Measurements from ENCODE around the gene PRSS33. TPM values are rescaled to one million over a fixed set of nuclear protein-coding genes. Genes with fewer than 3 reads are reported as not detected.

PRSS33 gene
- total RNA-seq, 1 donor from 2014 or later, result not detected

DNA sequence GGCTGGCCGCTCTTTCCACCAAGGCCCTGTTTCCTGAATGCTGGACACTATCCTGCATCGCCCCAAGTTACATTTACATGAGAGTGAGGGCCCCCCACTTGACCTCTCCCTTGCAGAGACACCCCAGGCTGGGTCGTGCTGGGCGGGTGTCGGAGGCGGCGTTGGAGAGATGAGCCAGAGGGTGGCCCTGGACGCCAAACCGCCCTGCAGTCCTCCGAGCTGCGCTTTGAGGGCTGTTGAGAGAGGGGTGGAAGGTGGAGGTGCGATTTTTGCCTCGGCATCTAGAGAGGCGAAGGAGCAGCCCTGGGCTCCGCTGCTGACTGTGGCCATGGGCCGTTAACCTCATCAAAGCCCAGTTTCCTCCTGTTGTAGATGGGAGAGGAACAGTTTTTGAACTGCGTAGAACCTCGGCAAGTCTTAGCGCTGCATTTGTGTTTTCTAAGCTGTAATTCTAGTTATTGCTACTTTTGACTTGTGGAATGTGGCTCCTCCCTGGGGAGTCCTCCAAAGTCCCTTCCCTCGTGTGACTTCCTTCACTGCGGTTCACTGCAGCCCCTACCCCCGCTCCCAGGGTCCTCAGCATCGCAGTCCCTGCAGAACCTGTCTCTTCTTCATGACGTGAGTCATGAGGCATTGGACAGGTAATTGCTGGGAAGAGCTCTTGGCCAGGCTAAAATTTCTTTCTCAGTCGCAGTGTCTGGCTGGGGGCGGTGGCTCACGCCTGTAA, 9.3 kb downstream of the PRSS33 start:
- intact Hi-C loops (cut with micrococcal nuclease), result loop anchor here (1.0 to 10.0 kb wide), 7 partner anchors 26 to 573 kb away; partner anchors contain the start of genes E4F1, FLYWCH1, KCTD5 and MLST8

- intact Hi-C loops (cut with micrococcal nuclease), result loop anchor here (1.0 to 10.0 kb wide), 7 partner anchors 25 to 573 kb away; partner anchors contain the start of genes E4F1, FLYWCH1, KCTD5 and MLST8
Measured at GRCh38 chr16:2777231-2777902, 10.0 kb downstream of the PRSS33 start, which contains the start of gene ELOB. ELOB (minus strand) TSS chr16:2777280; CDS start chr16:2777239, 41 bp downstream.

- intact Hi-C loops (cut with micrococcal nuclease), result loop anchor here (1.0 to 10.0 kb wide), 7 partner anchors 24 to 572 kb away; partner anchors contain the start of genes E4F1, FLYWCH1, KCTD5 and MLST8
Measured at GRCh38 chr16:2776500-2777139, 10.7 kb downstream of the PRSS33 start.

GRCh38 chr16:2775765-2776499, 11.4 kb downstream of the PRSS33 start:
- intact Hi-C loops (cut with micrococcal nuclease), result loop anchor here (2.0 to 10.0 kb wide), 4 partner anchors 94 to 571 kb away; partner anchors contain the start of genes E4F1, FLYWCH1, KCTD5 and MLST8

DNA sequence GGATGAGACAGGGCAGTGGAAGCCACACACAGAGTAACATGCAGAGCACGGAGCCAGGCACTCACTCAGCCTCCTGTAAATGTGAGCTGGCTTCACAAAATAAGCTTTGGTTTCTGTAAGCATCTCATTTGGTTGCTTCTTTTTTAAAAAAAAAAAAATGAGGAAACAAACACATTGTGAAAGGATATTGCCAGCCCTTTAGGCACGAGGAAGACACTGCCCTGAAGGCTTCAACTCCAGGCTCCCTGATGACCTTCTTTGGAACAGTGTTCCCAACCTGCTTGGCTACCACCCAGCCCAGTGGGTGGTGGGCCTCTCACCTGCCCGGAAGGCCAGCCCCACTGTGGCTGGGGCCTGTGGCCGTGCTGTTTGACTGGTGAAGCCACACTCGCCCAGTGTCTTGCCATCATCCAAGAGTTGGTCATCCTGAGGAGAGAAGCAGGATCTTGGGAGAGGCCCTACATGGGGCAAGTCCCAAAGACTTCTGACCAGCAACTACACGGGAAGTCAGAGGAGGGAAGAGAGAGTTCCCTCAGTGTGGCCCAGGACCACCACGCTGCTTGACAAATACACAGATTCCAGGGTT, 12.1 kb downstream of the PRSS33 start:
- intact Hi-C loops (cut with micrococcal nuclease), result loop anchor here (5.0 to 10.0 kb wide), 3 partner anchors 93 to 570 kb away; partner anchors contain the start of genes FLYWCH1, KCTD5 and MLST8

DNA sequence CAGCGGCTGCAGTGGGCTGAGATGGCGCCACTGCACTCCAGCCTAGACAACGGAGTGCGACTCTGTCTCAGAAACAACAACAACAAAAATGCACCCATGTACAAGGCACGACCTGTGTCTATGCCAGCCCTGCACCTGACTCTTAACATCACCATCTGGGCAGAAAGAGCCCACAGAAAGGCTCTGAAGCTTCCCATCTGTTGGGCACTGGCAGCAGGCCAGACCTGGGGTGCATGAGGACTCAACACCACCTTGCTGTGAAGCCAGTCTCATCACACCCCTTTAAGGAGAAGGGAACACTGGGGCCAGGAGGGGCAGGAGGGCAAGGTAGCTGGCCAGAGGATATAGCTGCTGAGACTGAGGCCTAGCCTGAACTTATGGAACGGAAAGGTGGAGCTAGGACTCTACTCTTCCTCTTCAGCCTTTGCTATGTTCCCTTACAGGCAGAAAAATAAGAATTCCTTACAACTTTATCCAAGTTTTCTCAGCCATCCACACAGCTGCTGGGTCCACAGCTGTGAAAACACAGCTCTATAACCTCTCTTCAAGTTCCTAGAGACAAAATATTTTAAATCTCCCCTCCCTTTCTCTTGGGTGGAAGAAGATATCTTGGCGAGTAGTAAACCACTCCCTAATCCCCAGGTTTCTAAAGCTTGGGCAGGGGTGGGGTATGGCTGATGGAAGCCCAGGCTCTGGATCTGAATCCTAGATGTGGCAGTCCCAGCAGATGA, 13.0 kb downstream of the PRSS33 start:
- intact Hi-C loops (cut with micrococcal nuclease), result loop anchor here (10.0 kb wide), 1 partner anchor 570 kb away; the partner anchor contains the start of gene MLST8

DNA sequence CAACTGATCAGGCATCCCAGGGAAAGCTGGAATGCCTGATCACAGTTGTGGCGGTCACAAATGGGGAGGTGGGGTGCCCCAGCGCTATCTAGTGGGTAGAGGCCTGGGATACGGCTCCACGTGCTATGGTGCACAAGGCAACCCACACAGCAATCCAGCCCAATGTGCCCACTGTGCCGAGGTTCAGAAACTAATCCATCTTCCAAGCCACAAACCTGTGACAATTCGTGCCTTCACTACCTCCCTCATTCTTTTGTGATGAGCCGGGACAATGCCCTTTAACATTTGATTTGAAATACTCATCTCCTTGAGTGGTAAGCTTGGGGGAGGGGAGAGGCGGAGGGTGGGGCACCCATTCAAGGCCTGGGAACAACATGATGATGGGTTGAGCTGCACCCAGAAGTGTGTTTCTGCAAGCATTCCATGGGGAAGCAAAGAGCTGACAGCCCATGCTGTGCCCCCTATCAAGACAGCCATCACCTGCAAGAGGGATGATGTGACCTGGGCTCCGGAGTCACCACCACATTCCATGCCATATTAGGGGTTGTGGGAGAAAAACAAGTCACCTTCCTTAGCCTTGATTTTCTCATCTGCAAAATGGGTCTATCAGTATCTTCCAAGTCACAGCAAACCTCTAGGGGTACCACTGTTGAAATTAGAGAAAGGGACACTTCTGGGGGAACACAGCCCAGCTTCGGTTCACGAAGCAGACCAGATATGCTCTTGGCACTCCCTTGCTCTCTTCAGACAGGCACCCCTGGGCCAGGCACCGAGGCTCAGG, 14.0 kb downstream of the PRSS33 start:
- intact Hi-C loops (cut with micrococcal nuclease), result loop anchor here (10.0 kb wide), 1 partner anchor 569 kb away; the partner anchor contains the start of gene MLST8

GRCh38 chr16:2771496-2772402, 15.6 kb downstream of the PRSS33 start:
- intact Hi-C loops (cut with micrococcal nuclease), result loop anchor here (10.0 kb wide), 1 partner anchor 567 kb away; the partner anchor contains the start of gene MLST8

- intact Hi-C loops (cut with micrococcal nuclease), result loop anchor here (10.0 kb wide), 1 partner anchor 566 kb away; the partner anchor contains the start of gene MLST8
Measured at GRCh38 chr16:2770057-2770951, 17.1 kb downstream of the PRSS33 start.

DNA sequence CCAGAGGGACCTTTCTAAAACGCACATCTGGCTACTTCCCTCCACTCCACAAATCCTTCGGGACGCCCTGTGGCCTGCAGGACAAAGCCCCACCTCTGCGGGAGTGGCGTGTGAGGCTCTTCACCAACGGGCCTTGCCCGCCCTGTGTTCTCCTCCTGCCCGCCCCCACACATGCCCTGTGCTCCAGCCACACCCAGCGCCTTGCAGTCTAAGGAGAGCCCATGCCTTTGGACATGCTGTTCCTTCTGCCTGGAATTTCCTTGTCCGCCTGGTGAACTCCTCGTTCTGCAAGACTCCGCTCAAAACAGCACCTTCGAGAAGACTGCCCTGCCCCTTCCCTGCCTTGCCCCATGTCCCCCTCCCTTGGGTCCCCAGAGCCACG, 17.7 kb downstream of the PRSS33 start:
- intact Hi-C loops (cut with micrococcal nuclease), result loop anchor here (10.0 kb wide), 1 partner anchor 565 kb away; the partner anchor contains the start of gene MLST8

- intact Hi-C loops (cut with micrococcal nuclease), result no loop called here
Measured at GRCh38 chr16:2769100-2769529, 18.2 kb downstream of the PRSS33 start.

DNA sequence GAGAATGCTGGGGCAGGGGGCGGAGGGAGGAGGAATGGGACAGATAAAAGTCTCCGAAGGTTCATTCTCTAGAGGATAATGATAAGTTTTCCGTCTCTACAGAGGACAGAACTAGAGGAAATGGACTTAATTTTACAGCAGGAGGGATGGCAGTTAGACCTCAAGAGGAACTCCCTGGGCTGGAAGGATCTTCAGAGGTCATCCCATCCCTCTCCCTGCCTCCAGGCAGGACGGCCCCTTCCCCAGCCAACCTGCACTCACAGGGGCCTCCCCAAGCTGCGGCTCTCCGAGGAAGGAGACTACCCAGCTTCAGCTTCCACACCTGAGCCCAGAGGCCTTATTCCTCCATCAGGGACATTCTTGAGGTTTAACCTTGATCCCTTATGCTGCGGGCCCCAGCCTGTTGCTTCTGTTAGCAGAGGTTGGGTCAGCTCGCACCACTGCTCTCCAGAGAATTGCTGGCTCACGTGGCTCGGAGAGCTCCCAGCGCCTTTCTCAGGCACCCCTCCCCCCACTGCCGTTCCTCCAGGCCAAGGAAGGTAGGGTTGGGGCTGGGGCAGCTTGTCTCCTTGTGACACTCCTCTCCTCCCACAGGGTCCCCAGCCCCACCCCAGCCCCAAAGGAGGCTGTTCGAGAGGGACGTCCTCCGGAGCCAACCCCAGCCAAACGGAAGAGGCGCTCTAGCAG, 18.8 kb downstream of the PRSS33 start:
- intact Hi-C loops (cut with micrococcal nuclease), result no loop called here

- intact Hi-C loops (cut with micrococcal nuclease), result no loop called here
Measured at GRCh38 chr16:2767891-2768290, 19.5 kb downstream of the PRSS33 start.

DNA sequence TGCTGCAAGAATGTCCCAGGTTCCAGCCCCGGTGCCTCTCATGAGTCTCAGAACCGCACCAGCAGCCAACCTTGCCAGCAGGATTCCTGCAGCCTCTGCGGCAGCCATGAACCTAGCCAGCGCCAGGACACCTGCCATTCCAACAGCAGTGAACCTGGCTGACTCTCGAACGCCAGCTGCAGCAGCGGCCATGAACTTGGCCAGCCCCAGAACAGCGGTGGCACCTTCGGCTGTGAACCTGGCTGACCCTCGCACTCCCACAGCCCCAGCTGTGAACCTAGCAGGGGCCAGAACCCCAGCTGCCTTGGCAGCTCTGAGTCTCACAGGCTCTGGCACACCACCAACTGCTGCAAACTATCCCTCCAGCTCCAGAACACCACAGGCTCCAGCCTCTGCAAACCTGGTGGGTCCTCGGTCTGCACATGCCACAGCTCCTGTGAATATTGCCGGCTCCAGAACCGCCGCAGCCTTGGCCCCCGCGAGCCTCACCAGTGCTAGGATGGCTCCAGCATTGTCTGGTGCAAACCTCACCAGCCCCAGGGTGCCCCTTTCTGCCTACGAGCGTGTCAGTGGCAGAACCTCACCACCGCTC, 20.1 kb downstream of the PRSS33 start:
- intact Hi-C loops (cut with micrococcal nuclease), result no loop called here

DNA sequence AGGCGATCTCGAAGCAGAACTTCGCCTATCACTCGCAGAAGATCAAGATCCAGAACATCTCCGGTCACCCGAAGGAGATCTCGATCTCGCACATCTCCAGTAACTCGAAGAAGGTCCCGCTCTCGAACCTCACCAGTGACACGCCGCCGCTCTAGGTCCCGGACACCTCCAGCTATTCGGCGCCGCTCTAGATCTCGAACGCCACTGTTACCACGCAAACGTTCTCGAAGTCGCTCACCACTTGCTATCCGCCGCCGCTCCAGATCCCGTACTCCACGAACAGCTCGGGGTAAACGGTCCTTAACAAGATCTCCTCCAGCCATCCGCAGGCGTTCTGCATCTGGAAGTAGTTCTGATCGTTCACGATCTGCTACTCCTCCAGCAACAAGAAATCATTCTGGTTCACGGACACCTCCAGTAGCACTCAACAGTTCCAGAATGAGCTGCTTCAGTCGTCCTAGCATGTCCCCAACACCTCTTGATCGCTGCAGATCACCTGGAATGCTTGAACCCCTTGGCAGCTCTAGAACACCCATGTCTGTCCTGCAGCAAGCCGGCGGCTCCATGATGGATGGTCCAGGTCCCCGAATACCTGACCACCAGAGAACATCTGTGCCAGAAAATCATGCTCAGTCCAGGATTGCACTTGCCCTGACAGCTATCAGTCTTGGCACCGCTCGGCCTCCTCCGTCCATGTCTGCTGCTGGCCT, 20.8 kb downstream of the PRSS33 start:
- intact Hi-C loops (cut with micrococcal nuclease), result no loop called here
